TTC549 (cell line): ENCODE data around the gene DHRS1.
"Not testable (repeated sequence)": the region's sequence is repeated elsewhere in the genome, so short reads cannot be mapped to it uniquely, and the experiment has no call there.

ENCODE experiments used
- FAIRE-seq: peaks from 2 replicates; lab custom pipeline; 2012; peaks lifted over from hg19 to GRCh38; lab: Jason Lieb, UNC

DHRS1 gene

DNA sequence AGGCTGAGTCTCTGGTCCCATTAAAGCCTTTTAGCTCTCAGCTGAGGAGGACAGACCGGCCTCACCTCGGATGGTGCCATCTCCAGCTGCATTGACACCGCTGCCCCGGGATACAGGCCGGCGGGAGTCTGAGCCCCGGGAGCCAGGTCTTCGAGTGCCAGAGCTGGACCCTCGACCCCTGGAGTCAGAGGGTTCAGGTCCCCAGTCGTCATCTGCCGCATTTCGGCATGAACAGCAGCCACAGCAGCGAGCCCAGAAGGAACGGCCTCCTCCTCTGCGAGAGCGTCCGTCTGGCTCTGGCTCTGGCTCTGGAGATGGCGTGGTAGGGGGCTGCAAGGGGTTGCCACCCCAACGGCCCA, 37.6 kb downstream of the DHRS1 start:
- no peak for FAIRE-seq

DNA sequence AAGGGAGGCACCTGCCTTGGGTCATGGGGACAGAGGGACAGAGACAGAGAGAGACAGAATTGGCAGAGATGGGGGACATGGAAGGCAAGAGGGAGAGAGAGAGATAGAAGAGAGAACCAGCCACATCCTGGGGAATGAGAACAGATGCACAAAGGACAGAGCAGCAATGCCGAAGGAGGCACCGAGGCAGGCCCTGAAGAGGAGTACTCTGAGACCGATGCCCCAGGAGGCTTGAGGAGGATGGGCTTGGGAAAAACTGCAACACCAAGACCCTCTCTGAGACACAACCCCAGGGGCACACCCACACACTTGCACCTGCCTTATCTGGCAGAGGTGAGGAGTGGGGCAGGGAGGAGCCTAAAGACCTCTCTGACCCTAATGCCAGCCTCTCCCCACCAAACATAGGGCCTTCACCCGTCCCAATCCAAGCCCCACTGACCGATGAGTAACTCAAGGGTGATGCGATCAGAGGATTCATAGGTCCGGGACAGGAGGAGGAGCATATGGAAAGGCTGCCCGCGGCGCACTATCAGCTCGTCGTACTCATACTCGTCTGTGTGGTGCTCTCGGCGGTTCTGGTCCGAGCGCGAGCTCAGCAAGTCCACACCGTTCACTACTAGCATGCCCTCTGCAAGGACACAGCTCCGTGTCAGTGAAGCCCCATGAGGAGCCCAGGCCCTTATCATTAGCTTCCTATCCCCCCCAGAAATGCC, 38.2 kb downstream of the DHRS1 start:
- no peak for FAIRE-seq

- no peak for FAIRE-seq
Measured at GRCh38 chr14:24260780-24261157, 38.8 kb downstream of the DHRS1 start.

- FAIRE-seq, result no peak
Measured at GRCh38 chr14:24260026-24260779, 39.4 kb downstream of the DHRS1 start.

GRCh38 chr14:24259282-24260025, 40.1 kb downstream of the DHRS1 start:
- FAIRE-seq, result no peak

DNA sequence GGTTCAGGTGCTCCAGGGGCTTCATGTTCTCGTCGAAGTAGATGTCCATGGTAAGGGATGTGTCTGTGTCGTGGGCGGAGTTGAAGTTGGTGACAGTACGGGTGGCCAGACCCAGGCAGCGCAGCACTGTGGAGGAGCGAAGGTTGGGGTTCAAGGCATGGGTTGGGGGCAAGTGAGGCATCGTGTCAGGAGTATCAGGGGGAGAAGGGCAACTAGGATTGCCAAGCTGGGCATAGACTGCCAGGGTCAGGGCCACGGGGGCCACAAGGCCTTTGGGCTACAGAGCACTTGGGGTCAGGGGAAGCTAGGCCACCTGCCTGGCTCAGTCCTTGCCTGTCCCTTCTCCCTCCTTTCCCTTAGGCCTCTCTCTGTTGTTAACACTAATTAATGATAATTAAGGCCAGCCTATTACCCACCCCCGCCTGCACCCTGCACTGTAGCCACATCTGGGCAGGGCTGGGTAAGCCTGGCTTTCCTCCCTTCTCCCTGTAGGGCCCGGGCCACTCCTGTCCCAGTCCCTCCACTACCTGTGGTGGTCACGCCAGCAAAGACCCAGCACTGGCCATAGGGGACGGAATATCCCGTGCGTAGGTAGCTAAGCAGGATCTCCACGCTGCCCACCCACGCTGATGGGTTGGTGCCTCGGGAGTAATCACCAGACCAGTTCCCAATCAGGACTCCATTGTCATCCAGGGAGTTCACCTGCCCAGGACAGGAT, 40.9 kb downstream of the DHRS1 start:
- FAIRE-seq, result no peak

DNA sequence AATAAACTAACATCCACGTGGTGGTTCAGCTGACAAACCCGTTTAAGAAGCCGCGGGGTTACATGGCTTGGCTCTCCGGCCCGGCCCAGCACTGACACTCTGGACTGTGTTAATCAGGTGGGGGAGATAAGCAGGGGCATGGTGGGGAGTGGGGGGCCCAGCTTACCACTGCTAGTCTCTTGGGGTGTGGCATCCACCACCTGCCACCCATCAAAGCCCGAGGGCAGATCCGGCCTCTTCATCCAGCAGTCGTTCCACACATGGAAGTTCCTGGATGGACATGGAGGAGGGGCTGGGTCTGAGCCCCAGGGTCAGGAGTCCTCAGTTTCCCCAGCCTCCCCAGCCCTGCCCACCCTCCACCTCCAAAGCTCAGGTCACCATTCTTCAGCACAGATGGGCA, 41.5 kb downstream of the DHRS1 start:
- FAIRE-seq, result no peak

DNA sequence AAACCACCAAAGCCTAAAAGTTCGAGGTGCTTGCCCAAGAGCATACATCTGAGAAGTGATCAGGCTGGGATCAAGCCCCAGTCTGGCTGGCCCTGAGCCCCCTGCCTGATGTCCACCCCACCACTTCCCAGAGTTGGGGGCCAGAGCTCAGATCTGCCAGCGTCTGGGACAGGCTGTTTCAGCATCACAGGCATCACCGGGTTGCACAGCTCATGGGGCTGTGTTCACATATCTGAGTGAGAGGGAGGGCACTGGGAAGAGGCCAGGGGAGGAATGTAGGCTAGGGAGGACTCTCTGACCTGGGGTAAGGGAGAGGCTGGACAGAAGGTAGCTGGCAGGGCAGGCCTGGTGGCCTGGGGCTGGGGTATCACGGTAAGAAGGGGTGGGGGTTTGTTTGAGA, 42.6 kb downstream of the DHRS1 start:
- FAIRE-seq, result no peak

DNA sequence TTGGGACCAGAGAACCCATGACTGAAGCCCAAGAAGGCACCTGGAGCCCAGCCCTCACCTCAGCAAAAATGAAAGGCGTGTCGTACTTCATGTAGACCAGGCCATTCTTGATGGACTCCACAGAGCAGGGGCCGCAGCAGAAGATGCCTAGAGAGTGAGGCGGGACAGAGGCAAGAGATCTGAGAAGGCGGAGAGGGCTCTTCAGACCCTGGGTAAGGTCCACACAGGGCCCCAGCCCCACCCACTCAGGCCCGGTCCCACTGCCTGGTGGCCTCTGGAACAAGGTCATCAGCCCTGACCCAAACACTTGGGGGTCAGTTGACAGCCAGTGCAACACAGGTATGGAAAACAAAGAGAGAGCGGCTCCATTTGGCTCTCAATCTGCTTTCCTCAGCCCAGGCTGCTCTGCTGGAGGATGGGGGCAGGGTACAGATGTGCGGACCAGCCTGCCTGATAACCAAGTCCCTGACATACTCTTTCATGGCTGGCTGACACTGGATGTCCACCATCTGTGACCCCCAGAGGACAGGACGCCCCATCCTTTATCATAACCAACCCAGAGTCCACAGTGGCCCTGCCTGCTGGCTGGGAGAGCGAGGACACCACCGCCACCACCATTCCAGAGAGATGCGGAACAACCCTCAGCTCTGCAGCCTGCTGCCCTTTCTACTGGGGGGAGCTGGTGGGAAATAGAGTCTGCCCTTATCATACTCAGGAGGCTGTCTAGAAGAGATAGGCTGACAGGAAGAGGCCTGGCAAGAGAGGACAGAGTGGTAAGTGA, 43.5 kb downstream of the DHRS1 start:
- FAIRE-seq, result no peak

DNA sequence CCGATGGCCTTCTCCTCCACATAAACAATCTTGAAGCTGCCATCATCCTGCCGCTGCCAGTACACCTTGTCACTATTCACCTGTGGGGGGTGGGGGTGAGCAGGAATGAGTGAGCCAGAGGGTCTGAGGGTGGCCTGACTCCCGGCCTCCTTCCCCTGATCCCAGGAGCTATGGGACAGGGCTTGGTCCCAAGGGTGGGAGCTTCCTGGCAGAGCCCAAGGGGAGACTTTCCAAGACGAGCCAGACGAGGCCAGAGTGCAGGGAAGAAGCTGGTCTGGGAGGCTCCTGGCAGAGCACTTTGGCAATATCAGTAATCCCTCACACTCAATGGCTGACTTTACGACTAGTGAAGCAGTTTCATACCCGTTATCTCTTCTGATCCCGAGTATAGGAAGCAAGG, 44.1 kb downstream of the DHRS1 start:
- FAIRE-seq, result no peak

DNA sequence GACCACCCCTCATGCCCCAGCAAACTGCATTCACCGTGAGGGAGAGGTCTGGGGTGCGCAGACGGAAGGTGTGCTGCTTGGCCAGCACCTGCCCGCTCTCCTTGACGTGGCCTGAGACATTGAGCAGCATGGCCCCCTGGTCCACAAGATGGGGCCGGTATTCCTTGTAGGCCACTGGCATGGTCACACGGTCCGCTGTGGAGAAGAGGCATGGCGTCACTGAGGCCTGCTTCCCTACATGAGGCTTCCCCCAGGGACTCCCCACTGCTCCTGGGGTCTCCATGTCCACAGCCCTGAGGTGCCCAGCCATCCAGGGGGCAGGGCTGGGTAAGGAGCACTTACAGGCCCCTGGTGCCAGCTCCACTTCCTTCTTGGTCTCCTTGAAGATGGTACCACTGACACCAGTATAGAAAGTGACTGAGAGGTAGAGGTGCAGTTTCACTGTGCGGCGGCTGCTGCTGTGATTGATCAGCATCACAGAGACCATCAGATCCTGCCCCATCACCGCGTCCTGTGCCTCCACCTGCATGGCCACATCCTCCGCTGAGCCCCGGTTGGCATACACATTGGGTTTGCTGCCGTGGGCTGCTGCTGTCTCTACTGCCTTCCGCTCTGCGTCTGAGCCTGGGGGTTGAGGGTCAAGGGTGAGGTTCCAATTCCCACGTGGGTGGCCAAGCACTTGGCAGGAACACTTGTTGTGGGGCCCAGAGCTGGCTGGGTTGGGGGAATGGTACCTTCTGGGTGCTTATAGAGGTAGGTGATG, 44.8 kb downstream of the DHRS1 start:
- FAIRE-seq, result no peak

DNA sequence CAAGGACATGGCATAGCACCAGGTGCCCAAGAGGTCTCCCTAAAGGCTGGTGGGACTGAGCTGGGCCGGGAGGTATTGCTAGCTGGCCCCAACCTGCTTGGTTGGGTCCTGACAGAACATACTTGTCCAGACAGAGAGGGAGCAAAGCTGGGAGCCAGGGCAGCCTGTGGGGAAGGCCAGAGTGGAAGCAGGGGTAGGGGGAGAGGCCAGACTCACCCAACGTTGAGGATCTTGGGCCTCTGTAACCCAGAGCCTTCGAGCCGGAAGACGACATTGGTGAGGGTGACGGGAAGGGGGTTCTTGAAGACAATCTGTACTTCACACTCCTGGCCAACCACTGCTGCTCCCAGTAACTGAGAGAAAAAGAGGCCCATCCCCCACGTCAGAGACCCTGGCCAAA, 45.6 kb downstream of the DHRS1 start:
- FAIRE-seq, result no peak

GRCh38 chr14:24252289-24253124, 47.1 kb downstream of the DHRS1 start:
- no peak for FAIRE-seq

GRCh38 chr14:24251880-24252288, 47.7 kb downstream of the DHRS1 start:
- no peak for FAIRE-seq

DNA sequence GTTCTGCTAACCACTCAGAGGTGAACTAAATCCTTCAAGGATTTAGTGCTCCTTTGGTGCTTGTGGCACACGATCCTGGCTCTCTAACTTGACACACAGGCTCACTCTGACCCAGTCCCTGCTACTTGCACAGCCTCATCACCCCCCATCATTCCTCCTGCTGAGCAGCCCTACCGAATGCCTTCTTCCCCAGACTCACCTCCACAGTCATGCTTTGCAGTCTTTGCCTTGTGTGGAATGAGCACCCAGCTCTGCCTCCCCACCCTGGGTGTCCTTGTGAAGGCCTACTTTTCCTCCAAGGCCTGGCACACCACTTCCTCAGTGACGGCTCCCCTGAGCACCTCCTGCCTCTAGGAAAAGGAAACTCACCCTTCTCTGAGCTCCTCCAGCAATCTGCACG, 49.2 kb downstream of the DHRS1 start:
- no peak for FAIRE-seq

- no peak for FAIRE-seq
Measured at GRCh38 chr14:24249230-24250021, 50.2 kb downstream of the DHRS1 start.

DNA sequence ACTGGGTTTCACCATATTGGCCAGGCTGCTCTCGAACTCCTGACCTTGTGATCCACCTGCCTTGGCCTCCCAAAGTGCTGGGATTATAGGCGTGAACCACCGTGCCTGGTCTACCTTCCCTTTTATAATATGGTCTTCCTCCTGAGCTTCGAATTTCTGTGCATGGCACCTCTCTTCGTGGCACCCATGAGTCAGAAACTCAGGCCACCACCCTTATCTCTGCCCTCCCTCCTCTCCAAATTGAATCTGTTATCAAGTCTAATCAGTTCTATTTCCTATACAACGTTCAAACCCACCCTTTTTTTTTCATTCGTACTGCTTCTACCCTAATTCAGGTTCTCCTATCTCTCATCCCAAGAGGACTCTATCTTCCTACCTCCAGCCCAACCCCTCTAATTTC, 52.2 kb downstream of the DHRS1 start:
- no peak for FAIRE-seq

- no peak for FAIRE-seq
Measured at GRCh38 chr14:24246765-24247212, 52.8 kb downstream of the DHRS1 start.

GRCh38 chr14:24245350-24245749, 54.2 kb downstream of the DHRS1 start:
- FAIRE-seq, result not testable (repeated sequence)
